IPS DF 6.9 (cell line): ENCODE results near the gene MBD2.
"Not testable (repeated sequence)": the region's sequence is repeated elsewhere in the genome, so short reads cannot be mapped to it uniquely, and the experiment has no call there.

ENCODE experiments used
- DNase-seq: peaks from one replicate; pipeline ENCODE4 v3.0.0-alpha.2; 2013; ENCODE audit warnings: low read depth, low spot score
- H3K27ac ChIP-seq: one replicate; pipeline ENCODE4 v1.5.1; 2013; ENCODE audit warnings: low read length, control low read depth
- H3K27me3 ChIP-seq: 2 replicates; pipeline ENCODE4 v1.6.1; 2013; ENCODE audit warnings: mild to moderate bottlenecking, low read length; ENCODE audit not compliant: control insufficient read depth, insufficient read depth
- H3K36me3 ChIP-seq: 2 replicates; pipeline ENCODE4 v1.6.1; 2013; ENCODE audit warnings: low read length; ENCODE audit not compliant: control insufficient read depth, insufficient read depth
- H3K4me1 ChIP-seq: 2 replicates; pipeline ENCODE4 v1.6.1; 2013; ENCODE audit warnings: low read length; ENCODE audit not compliant: control insufficient read depth, insufficient read depth
- H3K4me3 ChIP-seq: 2 replicates; pipeline ENCODE4 v1.5.1; 2013; ENCODE audit warnings: mild to moderate bottlenecking, low read length
- H3K9me3 ChIP-seq: 2 replicates; pipeline ENCODE4 v1.6.1; 2013; ENCODE audit warnings: low read length, inconsistent platforms; ENCODE audit not compliant: control insufficient read depth, insufficient read depth
- WGBS: extraction: QIAGEN DNeasy Blood & Tissue Kit; methylation state at CpG from one replicate; pipeline ENCODE4 v1.1.7; 2013; ENCODE audit warnings: mixed read lengths, missing lambda C conversion rate; ENCODE audit not compliant: insufficient read length, insufficient coverage; 5-methylcytosine and 5-hydroxymethylcytosine counted together

The MBD2 gene

GRCh38 chr18:54130177-54130576 lies 94.3 kb downstream of the MBD2 start:
- H3K9me3 ChIP-seq = no peaks in the 10 kb centered on the region
- H3K4me3 ChIP-seq = no peak overlapping the region
- no peaks in the 10 kb centered on the region for H3K36me3 ChIP-seq
- H3K4me1 ChIP-seq = no peaks in the 10 kb centered on the region; the same call in 1 of the 2 replicates
- no peak for DNase-seq
- no peak overlapping the region for H3K27ac ChIP-seq
- no peaks in the 10 kb centered on the region for H3K27me3 ChIP-seq

GRCh38 chr18:54129448-54130067 lies 94.9 kb downstream of the MBD2 start:
- Histone ChIP-seq H3K27me3 (no peaks in the 10 kb centered on the region), H3K9me3 (no peaks in the 10 kb centered on the region)
- no CpG with 5 or more reads among the region's 4 CpGs for WGBS

GRCh38 chr18:54127759-54128378 lies 96.6 kb downstream of the MBD2 start:
- no CpG with 5 or more reads among the region's 9 CpGs for WGBS
- Histone ChIP-seq H3K36me3 (no peaks in the 10 kb centered on the region), H3K27ac (no peak overlapping the region), H3K4me3 (no peak overlapping the region), H3K9me3 (no peaks in the 10 kb centered on the region), H3K27me3 (no peaks in the 10 kb centered on the region), H3K4me1 (no peaks in the 10 kb centered on the region; the same call in 1 of the 2 replicates)
- DNase-seq = peak; percentile 48

More at GRCh38 chr18:54129448-54130067, 94.9 kb downstream of the MBD2 start:
- DNase-seq = no peak
- H3K27ac ChIP-seq = no peak overlapping the region
- H3K4me3 ChIP-seq = no peak overlapping the region
- H3K4me1 ChIP-seq = no peaks in the 10 kb centered on the region; the same call in 1 of the 2 replicates
- H3K36me3 ChIP-seq = no peaks in the 10 kb centered on the region

GRCh38 chr18:54125429-54125828 lies 99.0 kb downstream of the MBD2 start:
- no peak overlapping the region for H3K4me3 ChIP-seq
- DNase-seq = no peak
- H3K9me3 ChIP-seq = no peaks in the 10 kb centered on the region
- no peaks in the 10 kb centered on the region; the same call in 1 of the 2 replicates for H3K4me1 ChIP-seq
- no peak overlapping the region for H3K27ac ChIP-seq
- no CpG with 5 or more reads among the region's 3 CpGs for WGBS
- no peaks in the 10 kb centered on the region for H3K36me3 ChIP-seq
- no peaks in the 10 kb centered on the region for H3K27me3 ChIP-seq

GRCh38 chr18:54123720-54124440 lies 100.6 kb downstream of the MBD2 start:
- H3K36me3 ChIP-seq, DNase-seq, H3K4me1 ChIP-seq, H3K27me3 ChIP-seq, H3K27ac ChIP-seq, H3K4me3 ChIP-seq, H3K9me3 ChIP-seq: not testable (repeated sequence)
- no CpG with 5 or more reads among the region's 4 CpGs for WGBS

GRCh38 chr18:54119524-54120019 lies 104.9 kb downstream of the MBD2 start:
- peak; percentile 39 for DNase-seq
- Histone ChIP-seq H3K27me3 (no peaks in the 10 kb centered on the region), H3K4me1 (no peaks in the 10 kb centered on the region), H3K36me3 (no peaks in the 10 kb centered on the region), H3K4me3 (no peak overlapping the region), H3K9me3 (no peaks in the 10 kb centered on the region), H3K27ac (no peak overlapping the region)
- WGBS = no CpG with 5 or more reads among the region's 6 CpGs

- H3K4me3 ChIP-seq = no peak overlapping the region
- H3K9me3 ChIP-seq = no peaks in the 10 kb centered on the region
- H3K27me3 ChIP-seq = no peaks in the 10 kb centered on the region
- H3K36me3 ChIP-seq = no peaks in the 10 kb centered on the region
- no peak overlapping the region for H3K27ac ChIP-seq
- H3K4me1 ChIP-seq = no peaks in the 10 kb centered on the region
- no peak for DNase-seq
- WGBS = no CpG with 5 or more reads among the region's 9 CpGs
Observed at GRCh38 chr18:54117853-54118773, 106.4 kb downstream of the MBD2 start.

GRCh38 chr18:54116541-54117257 lies 107.8 kb downstream of the MBD2 start:
- no CpG with 5 or more reads among the region's 3 CpGs for WGBS
- Histone ChIP-seq H3K4me1 (no peaks in the 10 kb centered on the region), H3K4me3 (no peak overlapping the region), H3K27ac (no peak overlapping the region), H3K36me3 (no peaks in the 10 kb centered on the region), H3K27me3 (no peaks in the 10 kb centered on the region), H3K9me3 (no peaks in the 10 kb centered on the region)
- DNase-seq = no peak

GRCh38 chr18:54112356-54112755 lies 112.1 kb downstream of the MBD2 start:
- no CpG with 5 or more reads among the region's 1 CpG for WGBS

More at GRCh38 chr18:54112356-54112755, 112.1 kb downstream of the MBD2 start:
- Histone ChIP-seq H3K4me1 (no peaks in the 10 kb centered on the region), H3K36me3 (no peaks in the 10 kb centered on the region), H3K9me3 (no peaks in the 10 kb centered on the region), H3K27me3 (no peaks in the 10 kb centered on the region), H3K27ac (no peak overlapping the region), H3K4me3 (no peak overlapping the region)
- no peak for DNase-seq
